WTC11 (cell line): ENCODE data around the gene SRSF8. TPM values are rescaled to one million over a fixed set of nuclear protein-coding genes. Genes with fewer than 3 reads are reported as not detected.

ENCODE experiments used
- ATAC-seq: fragments of 200-7000 bp; cut with Tn5 transposase; 2 replicates; pipeline ENCODE4 v1.10.0; 2021; ENCODE audit warnings: mild to moderate bottlenecking, moderate library complexity
- CTCF ChIA-PET: fragments of 300-600 bp; sonication (Branson Sonifier 250); formaldehyde crosslinking; loops from one replicate; lab custom pipeline; 2021; ENCODE audit warnings: antibody characterized with exemption; lab: Charles Lee
- POLR2A ChIA-PET: fragments of 350-600 bp; sonication (Branson Sonifier 250); formaldehyde crosslinking; loops from one replicate; lab custom pipeline; 2021; ENCODE audit warnings: antibody characterized with exemption; lab: Charles Lee
- DNase-seq: peaks from one replicate; pipeline ENCODE4 v3.0.0; 2021; ENCODE audit warnings: low spot score
- H3K27ac Mint-ChIP-seq: 2 replicates; pipeline ENCODE4 v1.8.0; 2021; ENCODE audit warnings: mixed read lengths
- H3K27me3 Mint-ChIP-seq: 2 replicates; pipeline ENCODE4 v1.8.0; 2021; ENCODE audit warnings: low read depth, mild to moderate bottlenecking, moderate library complexity, mixed read lengths
- H3K36me3 Mint-ChIP-seq: 2 replicates; pipeline ENCODE4 v1.8.0; 2021; ENCODE audit warnings: mixed read lengths
- H3K4me1 Mint-ChIP-seq: 2 replicates; pipeline ENCODE4 v1.8.0; 2022; ENCODE audit warnings: mixed read lengths
- H3K4me3 Mint-ChIP-seq: 2 replicates; pipeline ENCODE4 v1.8.0; 2021; ENCODE audit warnings: mild to moderate bottlenecking, moderate library complexity, mixed read lengths
- H3K9me3 Mint-ChIP-seq: 2 replicates; pipeline ENCODE4 v1.8.0; 2021; ENCODE audit warnings: mixed read lengths
- AFF4 ChIP-seq: sonication (generic); formaldehyde crosslinking; IDR thresholded peaks from 2 replicates; pipeline ENCODE4 v1.8.1; 2023; ENCODE audit warnings: mild to moderate bottlenecking, missing genetic modification reagents, borderline replicate concordance
- AR ChIP-seq: fragments of 250-450 bp; sonication (Bioruptor Pico); IDR thresholded peaks from 2 replicates; pipeline ENCODE4 v1.9.0; 2021; ENCODE audit warnings: mild to moderate bottlenecking
- ATF1 ChIP-seq: sonication (generic); formaldehyde crosslinking; IDR thresholded peaks from 2 replicates; pipeline ENCODE4 v1.8.1; 2023; ENCODE audit warnings: mild to moderate bottlenecking, moderate library complexity, missing genetic modification reagents
- ELF4 ChIP-seq: sonication (generic); formaldehyde crosslinking; IDR thresholded peaks from 2 replicates; pipeline ENCODE4 v1.8.1; 2022; ENCODE audit warnings: low read depth, mild to moderate bottlenecking, moderate library complexity, missing genetic modification reagents
- EMX1 ChIP-seq: fragments of 250-450 bp; sonication (Bioruptor Pico); IDR thresholded peaks from 2 replicates; pipeline ENCODE4 v1.8.0; 2021; ENCODE audit warnings: mild to moderate bottlenecking
- ETV6 ChIP-seq: sonication (generic); formaldehyde crosslinking; IDR thresholded peaks from 2 replicates; pipeline ENCODE4 v1.8.1; 2022; ENCODE audit warnings: mild to moderate bottlenecking, missing genetic modification reagents
- FOXP1 ChIP-seq: sonication (generic); formaldehyde crosslinking; IDR thresholded peaks from 2 replicates; pipeline ENCODE4 v1.8.0; 2022; ENCODE audit warnings: missing genetic modification reagents, mild to moderate bottlenecking, moderate library complexity, borderline replicate concordance
- GABPB1 ChIP-seq: sonication (generic); formaldehyde crosslinking; IDR thresholded peaks from 2 replicates; pipeline ENCODE4 v1.8.1; 2023; ENCODE audit warnings: mild to moderate bottlenecking, missing genetic modification reagents
- KAT7 ChIP-seq: sonication (generic); formaldehyde crosslinking; IDR thresholded peaks from 2 replicates; pipeline ENCODE4 v1.8.1; 2023; ENCODE audit warnings: missing genetic modification reagents, mild to moderate bottlenecking, borderline replicate concordance
- MLX ChIP-seq: sonication (generic); formaldehyde crosslinking; IDR thresholded peaks from 2 replicates; pipeline ENCODE4 v1.8.1; 2023; ENCODE audit warnings: mild to moderate bottlenecking, missing genetic modification reagents, moderate library complexity
- MYBL2 ChIP-seq: sonication (generic); formaldehyde crosslinking; IDR thresholded peaks from 2 replicates; pipeline ENCODE4 v1.8.1; 2023; ENCODE audit warnings: mild to moderate bottlenecking, moderate library complexity, missing genetic modification reagents
- SP1 ChIP-seq: sonication (generic); formaldehyde crosslinking; conservative IDR thresholded peaks from 2 replicates; pipeline ENCODE4 v1.8.1; 2022; ENCODE audit warnings: missing genetic modification reagents
- TEAD4 ChIP-seq: sonication (generic); formaldehyde crosslinking; IDR thresholded peaks from 2 replicates; pipeline ENCODE4 v1.8.0; 2022; ENCODE audit warnings: mild to moderate bottlenecking, missing genetic modification reagents
- ZMAT4 ChIP-seq: fragments of 250-450 bp; sonication (Bioruptor Pico); IDR thresholded peaks from 2 replicates; pipeline ENCODE4 v1.9.0; 2021; ENCODE audit warnings: mild to moderate bottlenecking
- ZNF121 ChIP-seq: sonication (generic); formaldehyde crosslinking; IDR thresholded peaks from 2 replicates; pipeline ENCODE4 v1.8.0; 2023; ENCODE audit warnings: missing genetic modification reagents
- ZNF232 ChIP-seq: sonication (generic); formaldehyde crosslinking; IDR thresholded peaks from 2 replicates; pipeline ENCODE4 v1.8.0; 2022; ENCODE audit warnings: mild to moderate bottlenecking, missing genetic modification reagents
- ZNF396 ChIP-seq: fragments of 250-450 bp; sonication (Bioruptor Pico); IDR thresholded peaks from 2 replicates; pipeline ENCODE4 v1.8.0; 2021; ENCODE audit warnings: mild to moderate bottlenecking, moderate library complexity, borderline replicate concordance
- ZNF423 ChIP-seq: fragments of 250-450 bp; sonication (Bioruptor Pico); IDR thresholded peaks from 2 replicates; pipeline ENCODE4 v2.1.2; 2022; ENCODE audit warnings: mild to moderate bottlenecking, moderate library complexity
- ZNF425 ChIP-seq: fragments of 250-450 bp; sonication (Bioruptor Pico); conservative IDR thresholded peaks from 2 replicates; pipeline ENCODE4 v1.9.0; 2021; ENCODE audit warnings: mild to moderate bottlenecking
- ZNF671 ChIP-seq: fragments of 250-450 bp; sonication (Bioruptor Pico); IDR thresholded peaks from 2 replicates; pipeline ENCODE4 v1.8.0; 2021; ENCODE audit warnings: mild to moderate bottlenecking
- total RNA-seq: library from RNA; stranded (reverse); gene quantifications from 3 replicates; pipeline ENCODE4 v1.2.3, GENCODE V29; 2021
- TF ChIP-seq, protein P1 (sequence below): sonication (generic); formaldehyde crosslinking; IDR thresholded peaks from 2 replicates; pipeline ENCODE4 v1.8.0; 2023; ENCODE audit warnings: missing genetic modification reagents

The SRSF8 gene
- total RNA-seq, 1 experiment from 2014 or later, result 20.9 TPM

DNA sequence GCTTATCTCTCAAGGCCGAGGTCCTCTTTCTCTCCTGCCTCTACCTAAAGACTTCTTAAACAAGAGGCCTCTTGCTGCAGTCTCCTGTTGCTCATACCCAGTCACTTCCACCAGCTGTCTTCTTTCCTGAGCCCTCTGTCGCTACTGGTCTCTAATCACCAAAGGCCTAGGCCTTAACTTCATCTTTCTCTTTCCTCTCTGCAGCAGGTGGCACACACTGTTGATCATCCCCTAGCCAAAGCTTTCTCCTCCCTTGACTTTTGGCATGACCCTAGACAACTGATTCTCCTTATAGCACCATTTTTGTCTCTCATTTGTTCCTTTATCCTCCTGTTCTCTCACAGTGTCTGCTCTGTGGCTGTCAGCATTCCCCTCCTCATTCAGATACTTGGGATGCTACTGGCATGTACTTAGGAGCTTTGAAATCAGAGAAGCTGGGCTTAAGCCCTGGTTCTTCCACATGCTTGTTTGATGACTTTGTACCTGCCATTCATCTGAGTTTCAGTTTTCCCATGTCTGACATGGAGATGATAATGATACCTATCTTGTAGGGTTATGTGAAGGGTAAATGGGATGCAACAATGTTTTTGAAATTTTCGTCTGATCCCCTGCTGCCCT is 45.3 kb downstream of the SRSF8 start (continued):
- no peak for TF ChIP-seq AR (CRISPR knock-in tag)
- TF ChIP-seq ZNF671 (CRISPR knock-in tag), result no peak
- no peak for TF ChIP-seq FOXP1
- TF ChIP-seq ZNF121 (CRISPR knock-in tag), result no peak
- TF ChIP-seq MYBL2 (CRISPR knock-in tag), result no peak
- no peak for TF ChIP-seq ZNF232 (CRISPR knock-in tag)
- TF ChIP-seq AFF4 (CRISPR knock-in tag), result no peak
- TF ChIP-seq ETV6 (CRISPR knock-in tag), result no peak
- no peak for TF ChIP-seq SP1 (CRISPR knock-in tag)
- TF ChIP-seq ZMAT4 (CRISPR knock-in tag), result no peak
- TF ChIP-seq, all 79 proteins: peak for 0

DNA sequence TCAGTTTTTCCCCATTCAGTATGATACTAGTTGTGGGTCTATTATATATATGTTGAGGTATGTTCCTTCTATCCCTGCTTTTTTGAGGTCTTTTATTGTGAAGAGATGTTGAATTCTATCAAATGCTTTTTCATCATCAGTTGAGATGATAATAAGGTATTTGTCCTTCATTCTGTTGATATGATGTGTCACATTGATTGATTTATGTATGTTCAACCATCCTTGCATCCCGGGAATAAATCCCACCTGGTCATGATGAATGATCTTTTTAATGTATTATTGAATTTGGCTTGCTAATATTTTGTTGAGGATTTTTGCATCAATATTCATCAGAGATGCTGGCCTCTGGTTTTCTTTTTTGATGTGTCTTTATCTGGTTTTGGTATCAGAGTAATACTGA is 48.9 kb downstream of the SRSF8 start:
- ATAC-seq (no peak), DNase-seq (no peak)
- ChIA-PET CTCF (no interaction called here), POLR2A (no interaction called here)
- Mint-ChIP-seq H3K27ac (no peak overlapping the region), H3K4me3 (no peak overlapping the region), H3K9me3 (peaks cover 16% of the 10 kb centered on the region), H3K27me3 (no peaks in the 10 kb centered on the region), H3K36me3 (no peaks in the 10 kb centered on the region), H3K4me1 (no peaks in the 10 kb centered on the region)
- TF ChIP-seq ZNF425, result no peak
- no peak for TF ChIP-seq ZNF396
- no peak for TF ChIP-seq EMX1
- no peak for TF ChIP-seq AR (CRISPR knock-in tag)
- TF ChIP-seq GABPB1, result no peak
- no peak for TF ChIP-seq ELF4 (CRISPR knock-in tag)
- no peak for TF ChIP-seq ZNF423 (CRISPR knock-in tag)
- TF ChIP-seq, protein P1, sequence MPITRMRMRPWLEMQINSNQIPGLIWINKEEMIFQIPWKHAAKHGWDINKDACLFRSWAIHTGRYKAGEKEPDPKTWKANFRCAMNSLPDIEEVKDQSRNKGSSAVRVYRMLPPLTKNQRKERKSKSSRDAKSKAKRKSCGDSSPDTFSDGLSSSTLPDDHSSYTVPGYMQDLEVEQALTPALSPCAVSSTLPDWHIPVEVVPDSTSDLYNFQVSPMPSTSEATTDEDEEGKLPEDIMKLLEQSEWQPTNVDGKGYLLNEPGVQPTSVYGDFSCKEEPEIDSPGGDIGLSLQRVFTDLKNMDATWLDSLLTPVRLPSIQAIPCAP, result no peak
- TF ChIP-seq TEAD4 (CRISPR knock-in tag), result no peak
- TF ChIP-seq MLX (CRISPR knock-in tag), result no peak
- no peak for TF ChIP-seq KAT7
- TF ChIP-seq ATF1 (CRISPR knock-in tag), result no peak
